Keratinocyte (primary cell): ENCODE results near the gene NR1H2. TPM values are rescaled to one million over a fixed set of nuclear protein-coding genes. Genes with fewer than 3 reads are reported as not detected.
A peak's percentile ranks its signal among the peaks of the same experiment; 100 is the strongest.

Source experiments
- DNase-seq: peaks from one replicate; pipeline ENCODE4 v3.0.0-alpha.2; 2011; ENCODE audit warnings: low read depth, missing footprints, low spot score
- FAIRE-seq: peaks from 2 replicates; lab custom pipeline; 2011; peaks lifted over from hg19 to GRCh38; lab: Jason Lieb, UNC
- H2AFZ ChIP-seq: 2 replicates; pipeline ENCODE4 v1.6.0; 2012; ENCODE audit warnings: low read length, control low read depth, inconsistent platforms; ENCODE audit not compliant: control insufficient read depth
- H3K27ac ChIP-seq: 2 replicates; pipeline ENCODE4 v1.5.1; 2011; ENCODE audit warnings: low read length; ENCODE audit not compliant: control insufficient read depth, insufficient read depth
- H3K27me3 ChIP-seq: 3 replicates; pipeline ENCODE4 v1.6.0; 2011; ENCODE audit warnings: low read length; ENCODE audit not compliant: control insufficient read depth, insufficient read depth; ENCODE audit errors: extremely low read depth
- H3K36me3 ChIP-seq, 2 experiments: 2 replicates in 1 of 2; 3 replicates in 1 of 2; pipeline ENCODE4 v1.5.1; 2011; ENCODE audit warnings: low read length in 2 of 2, mild to moderate bottlenecking in 1 of 2; ENCODE audit not compliant: control insufficient read depth in 2 of 2, insufficient read depth in 2 of 2; ENCODE audit errors: extremely low read depth in 1 of 2
- H3K4me1 ChIP-seq: 3 replicates; pipeline ENCODE4 v1.5.1; 2011; ENCODE audit warnings: low read length; ENCODE audit not compliant: control insufficient read depth, insufficient read depth; ENCODE audit errors: extremely low read depth
- H3K4me2 ChIP-seq: 3 replicates; pipeline ENCODE4 v1.6.0; 2011; ENCODE audit warnings: low read depth, low read length; ENCODE audit not compliant: control insufficient read depth, insufficient read depth; ENCODE audit errors: extremely low read depth
- H3K4me3 ChIP-seq, 3 experiments: fragments of 200-600 bp in 1 of 3; sonication (generic) in 1 of 3; 2 replicates in 2 of 3; 3 replicates in 1 of 3; pipeline ENCODE4 v1.5.1; 2011 to 2016; ENCODE audit warnings: low read length in 3 of 3, mild to moderate bottlenecking in 3 of 3, control low read depth in 2 of 3, inconsistent platforms in 1 of 3, low read depth in 1 of 3, mixed read lengths in 1 of 3, mixed run types in 1 of 3, moderate library complexity in 1 of 3; ENCODE audit not compliant: control insufficient read depth in 2 of 3, insufficient read depth in 2 of 3; ENCODE audit errors: extremely low read depth in 1 of 3
- H3K79me2 ChIP-seq: 2 replicates; pipeline ENCODE4 v1.6.0; 2012; ENCODE audit warnings: low read length; ENCODE audit not compliant: control insufficient read depth, insufficient read depth
- H3K9ac ChIP-seq: 3 replicates; pipeline ENCODE4 v1.6.0; 2011; ENCODE audit warnings: low read length; ENCODE audit not compliant: control insufficient read depth, insufficient read depth; ENCODE audit errors: extremely low read depth
- H3K9me1 ChIP-seq: 3 replicates; pipeline ENCODE4 v1.6.0; 2011; ENCODE audit warnings: low read length; ENCODE audit not compliant: control insufficient read depth, insufficient read depth; ENCODE audit errors: extremely low read depth
- H3K9me3 ChIP-seq: 2 replicates; pipeline ENCODE4 v1.5.1; 2012; ENCODE audit warnings: low read depth, low read length; ENCODE audit not compliant: control insufficient read depth
- H4K20me1 ChIP-seq: 3 replicates; pipeline ENCODE4 v1.6.0; 2011; ENCODE audit warnings: low read length; ENCODE audit not compliant: control insufficient read depth, insufficient read depth; ENCODE audit errors: extremely low read depth
- EZH2 ChIP-seq: IDR thresholded peaks from one replicate; pipeline ENCODE4 v1.6.1; 2012; ENCODE audit warnings: inconsistent platforms, mild to moderate bottlenecking, low read length, moderate library complexity
- dilution Hi-C: fragments of 300-500 bp; cut with MboI; formaldehyde crosslinking; loops from one replicate; pipeline ENCODE4 v1.7.0; 2020; ENCODE audit warnings: low sequenced_read_pairs; ENCODE audit not compliant: extremely low pct_ligation_motif_present
- polyA plus RNA-seq, 5 experiments: library from polyadenylated mRNA; depleted of rRNA in 3 of 5; stranded (reverse) in 3 of 5; stranded (forward) in 1 of 5; unstranded in 1 of 5; fragments of >200 nt; gene quantifications; 1 replicate in 1 of 5; 2 replicates in 3 of 5; 3 replicates in 1 of 5; pipeline versions ENCODE4 v1.2.1 to v1.2.3, GENCODE V29; 2011 to 2012; ENCODE audit warnings: missing spikeins in 2 of 5, low read depth in 1 of 5, low replicate concordance in 1 of 5
- TF ChIP-seq, protein P1 (sequence below), 3 experiments: IDR thresholded peaks in 1 of 3; conservative IDR thresholded peaks in 1 of 3; optimal IDR thresholded peaks in 1 of 3; 2 replicates in 2 of 3; 3 replicates in 1 of 3; pipeline versions ENCODE3 to v1.5.1; 2011; ENCODE audit warnings: low read length in 3 of 3, mild to moderate bottlenecking in 3 of 3, moderate library complexity in 2 of 3, control low read depth in 1 of 3, inconsistent platforms in 1 of 3; ENCODE audit not compliant: insufficient read depth in 2 of 3; ENCODE audit errors: extremely low read depth in 1 of 3

NR1H2 gene
- polyA plus RNA-seq, 1 donor (not counting 4 experiments of a cell fraction or from before 2014, with no cell fraction given): 19.5 TPM

DNA sequence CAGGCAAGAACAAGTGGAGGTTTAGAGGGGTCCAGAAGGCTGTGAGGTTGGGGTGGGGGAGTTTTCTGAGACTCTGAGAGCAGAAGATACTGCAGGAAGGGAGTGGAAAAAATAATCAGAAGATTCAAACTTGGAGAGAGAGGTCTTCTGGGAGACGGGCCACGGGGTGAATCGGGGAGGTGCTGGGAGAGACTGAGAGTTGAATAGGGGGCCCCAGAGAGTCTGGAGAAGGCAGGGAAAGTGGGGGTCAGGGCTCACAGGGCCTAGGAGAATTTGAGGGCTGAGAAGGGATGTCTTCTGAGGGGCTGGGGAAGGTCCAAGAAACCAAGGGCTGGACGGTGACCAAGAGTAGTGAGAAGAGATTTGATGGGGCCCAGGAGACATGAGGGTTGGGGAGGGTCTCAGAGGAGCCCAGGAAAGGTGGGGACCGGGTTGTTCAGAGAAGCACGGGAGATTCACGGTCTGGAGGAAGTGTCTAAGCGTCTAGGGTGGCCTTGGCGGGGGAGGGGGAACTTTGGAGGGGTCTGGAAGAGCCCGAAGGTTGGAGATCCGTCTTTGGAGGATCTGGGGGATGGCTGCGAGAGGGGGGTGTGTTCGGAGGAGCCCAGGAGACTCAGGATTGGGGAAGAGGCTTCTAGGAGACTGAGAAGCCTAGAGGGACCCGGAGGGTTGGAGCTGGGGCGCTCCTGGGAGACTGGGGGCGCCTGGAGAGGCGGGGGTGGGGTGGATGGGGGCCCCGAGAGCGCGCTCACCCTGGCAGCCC lies 48.6 kb upstream of the NR1H2 start:
- Histone ChIP-seq H3K9ac (no peak overlapping the region), H3K27me3 (peaks cover 65% of the 10 kb centered on the region), H3K4me1 (no peaks in the 10 kb centered on the region), H3K4me3 (no peak overlapping the region), H3K4me2 (no peak overlapping the region), H4K20me1 (no peaks in the 10 kb centered on the region), H3K79me2 (no peaks in the 10 kb centered on the region), H3K27ac (no peak overlapping the region), H2AFZ (no peak overlapping the region), H3K9me1 (no peaks in the 10 kb centered on the region), H3K36me3 (no peaks in the 10 kb centered on the region), H3K9me3 (peaks cover 7% of the 10 kb centered on the region)
- DNase-seq (no peak), FAIRE-seq (no peak)
- TF ChIP-seq, protein P1, sequence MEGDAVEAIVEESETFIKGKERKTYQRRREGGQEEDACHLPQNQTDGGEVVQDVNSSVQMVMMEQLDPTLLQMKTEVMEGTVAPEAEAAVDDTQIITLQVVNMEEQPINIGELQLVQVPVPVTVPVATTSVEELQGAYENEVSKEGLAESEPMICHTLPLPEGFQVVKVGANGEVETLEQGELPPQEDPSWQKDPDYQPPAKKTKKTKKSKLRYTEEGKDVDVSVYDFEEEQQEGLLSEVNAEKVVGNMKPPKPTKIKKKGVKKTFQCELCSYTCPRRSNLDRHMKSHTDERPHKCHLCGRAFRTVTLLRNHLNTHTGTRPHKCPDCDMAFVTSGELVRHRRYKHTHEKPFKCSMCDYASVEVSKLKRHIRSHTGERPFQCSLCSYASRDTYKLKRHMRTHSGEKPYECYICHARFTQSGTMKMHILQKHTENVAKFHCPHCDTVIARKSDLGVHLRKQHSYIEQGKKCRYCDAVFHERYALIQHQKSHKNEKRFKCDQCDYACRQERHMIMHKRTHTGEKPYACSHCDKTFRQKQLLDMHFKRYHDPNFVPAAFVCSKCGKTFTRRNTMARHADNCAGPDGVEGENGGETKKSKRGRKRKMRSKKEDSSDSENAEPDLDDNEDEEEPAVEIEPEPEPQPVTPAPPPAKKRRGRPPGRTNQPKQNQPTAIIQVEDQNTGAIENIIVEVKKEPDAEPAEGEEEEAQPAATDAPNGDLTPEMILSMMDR (optimal IDR thresholded peaks at IDR 0.05 in 1 of 3, IDR thresholded peaks at IDR 0.05 in 1 of 3, conservative IDR thresholded peaks at IDR 0.05 in 1 of 3; ENCODE audit: extremely low read depth in 1 of 3, insufficient read depth in 2 of 3, low read length in 3 of 3): no peak
- TF ChIP-seq EZH2: peak; percentile 59
- dilution Hi-C loops: no loop called here

DNA sequence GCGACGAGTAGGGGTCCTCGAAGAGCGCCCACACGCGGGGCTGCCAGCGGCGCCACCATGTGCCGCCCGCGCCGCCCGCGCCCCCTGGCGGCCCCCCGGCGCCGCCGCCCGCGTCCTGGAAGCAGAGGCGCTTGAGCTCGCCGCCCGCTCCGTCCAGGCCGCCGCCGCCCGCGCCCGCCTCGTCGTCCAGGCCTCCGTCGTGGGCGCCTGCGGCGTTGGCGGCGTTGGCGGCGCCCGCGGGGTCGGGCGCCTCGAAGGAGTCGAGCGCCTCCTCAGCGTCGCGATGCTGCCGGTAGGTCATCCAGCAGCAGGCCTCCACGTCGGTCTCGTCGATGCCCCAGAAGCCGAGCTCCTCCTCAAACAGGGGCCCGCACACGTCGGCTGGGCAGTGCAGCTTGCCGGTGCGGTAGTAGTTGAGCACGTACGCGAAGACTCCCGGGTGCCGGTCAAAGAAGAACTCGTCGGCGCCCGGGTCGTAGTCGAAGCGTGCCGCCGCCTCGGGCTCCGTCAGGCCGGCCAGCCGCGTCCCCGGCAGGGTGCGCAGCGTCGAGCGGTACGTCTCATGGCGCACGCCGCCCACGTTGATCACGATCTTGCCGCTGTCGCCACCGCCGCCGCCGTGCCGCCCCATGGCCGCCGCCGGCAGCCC lies 47.9 kb upstream of the NR1H2 start:
- H3K4me2 ChIP-seq: no peak overlapping the region
- no peaks in the 10 kb centered on the region for H3K9me1 ChIP-seq
- peaks cover 72% of the 10 kb centered on the region for H3K27me3 ChIP-seq
- FAIRE-seq: no peak
- no peak for DNase-seq
- dilution Hi-C loops: no loop called here
- H3K4me3 ChIP-seq: peak overlapping the region in 1 of 3 experiments; percentile 26
- peaks cover 1% of the 10 kb centered on the region for H3K4me1 ChIP-seq
- no peaks in the 10 kb centered on the region for H4K20me1 ChIP-seq
- H3K79me2 ChIP-seq: no peaks in the 10 kb centered on the region
- H2AFZ ChIP-seq: no peak overlapping the region
- TF ChIP-seq, protein P1 (optimal IDR thresholded peaks at IDR 0.05 in 1 of 3, IDR thresholded peaks at IDR 0.05 in 1 of 3, conservative IDR thresholded peaks at IDR 0.05 in 1 of 3; ENCODE audit: extremely low read depth in 1 of 3, insufficient read depth in 2 of 3, low read length in 3 of 3): peak in 1 of 3 experiments; percentile 19
- TF ChIP-seq EZH2: peak; percentile 93
- no peak overlapping the region for H3K9ac ChIP-seq
- H3K36me3 ChIP-seq: no peaks in the 10 kb centered on the region
- H3K27ac ChIP-seq: no peak overlapping the region
- peaks cover 7% of the 10 kb centered on the region for H3K9me3 ChIP-seq
